Fibroblast of peridontal ligament (primary cell): ENCODE measurements around the gene ILKAP.
A peak's percentile ranks its signal among the peaks of the same experiment; 100 is the strongest.

Experiments used
- DNase-seq: peaks from one replicate; pipeline ENCODE4 v3.0.0-alpha.2; 2010; ENCODE audit errors: extremely low read depth

Gene ILKAP

GRCh38 chr2:238152771-238153688 lies 50.5 kb downstream of the ILKAP start:
- peak; percentile 38 for DNase-seq

GRCh38 chr2:238151628-238152235 lies 51.8 kb downstream of the ILKAP start:
- no peak for DNase-seq

- no peak for DNase-seq
Measured at GRCh38 chr2:238151205-238151604, 52.3 kb downstream of the ILKAP start.

- no peak for DNase-seq
Measured at GRCh38 chr2:238150686-238151085, 52.8 kb downstream of the ILKAP start.

GRCh38 chr2:238149841-238150572 lies 53.5 kb downstream of the ILKAP start:
- DNase-seq = no peak

- no peak for DNase-seq
Measured at GRCh38 chr2:238148981-238149380, 54.5 kb downstream of the ILKAP start.

GRCh38 chr2:238146884-238147544 lies 56.5 kb downstream of the ILKAP start:
- no peak for DNase-seq

GRCh38 chr2:238145851-238146250 lies 57.6 kb downstream of the ILKAP start:
- no peak for DNase-seq

GRCh38 chr2:238145046-238145445 lies 58.4 kb downstream of the ILKAP start:
- DNase-seq = no peak

- DNase-seq = no peak
Measured at GRCh38 chr2:238144262-238144661, 59.2 kb downstream of the ILKAP start.

- peak; percentile 66 for DNase-seq
Measured at GRCh38 chr2:238143239-238143951, 60.1 kb downstream of the ILKAP start.

- DNase-seq = no peak
Measured at GRCh38 chr2:238142382-238143205, 60.9 kb downstream of the ILKAP start.

GRCh38 chr2:238141541-238142318 lies 61.8 kb downstream of the ILKAP start:
- no peak for DNase-seq

- no peak for DNase-seq
Measured at GRCh38 chr2:238140721-238141540, 62.6 kb downstream of the ILKAP start.

GRCh38 chr2:238140040-238140439 lies 63.5 kb downstream of the ILKAP start:
- no peak for DNase-seq

- no peak for DNase-seq
Measured at GRCh38 chr2:238139196-238140039, 64.1 kb downstream of the ILKAP start.

- no peak for DNase-seq
Measured at GRCh38 chr2:238138331-238139195, 64.9 kb downstream of the ILKAP start, which contains the start of gene KLHL30. Gene KLHL30 (plus strand): TSS chr2:238138668. CDS start chr2:238140755, 2,087 bp downstream.
